Measurements from ENCODE around the gene HELZ2.
A peak's percentile ranks its signal among the peaks of the same experiment; 100 is the strongest.

HELZ2 gene

GRCh38 chr20:63598479-63599395 is 24.7 kb upstream of the HELZ2 start:
- DNase-seq (ENCODE audit: low spot score) (no peak), FAIRE-seq (no peak)

- DNase-seq (ENCODE audit: low spot score): no peak
- FAIRE-seq: no peak
These were observed 23.8 kb upstream of the HELZ2 start for GRCh38 chr20:63597651-63598478.

GRCh38 chr20:63596423-63596822 is 22.4 kb upstream of the HELZ2 start:
- no peak for FAIRE-seq
- no peak for DNase-seq (ENCODE audit: low spot score)

GRCh38 chr20:63595416-63596127 is 21.5 kb upstream of the HELZ2 start:
- FAIRE-seq: no peak
- no peak for DNase-seq (ENCODE audit: low spot score)

GRCh38 chr20:63594043-63594561 is 20.1 kb upstream of the HELZ2 start:
- no peak for DNase-seq (ENCODE audit: low spot score)
- no peak for FAIRE-seq

- DNase-seq (ENCODE audit: low spot score) (no peak), FAIRE-seq (no peak)
These were observed 18.6 kb upstream of the HELZ2 start for GRCh38 chr20:63592661-63593060.

- DNase-seq (ENCODE audit: low spot score): no peak
- FAIRE-seq: no peak
These were observed 17.8 kb upstream of the HELZ2 start for GRCh38 chr20:63591786-63592355.

GRCh38 chr20:63591147-63591533 is 17.1 kb upstream of the HELZ2 start:
- no peak for DNase-seq (ENCODE audit: low spot score)
- peak; percentile 95 for FAIRE-seq

- DNase-seq (ENCODE audit: low spot score) (no peak), FAIRE-seq (peak; percentile 23)
These were observed 16.4 kb upstream of the HELZ2 start for GRCh38 chr20:63590218-63591146.

GRCh38 chr20:63589261-63590217 is 15.5 kb upstream of the HELZ2 start:
- FAIRE-seq: no peak
- no peak for DNase-seq (ENCODE audit: low spot score)

- no peak for FAIRE-seq
- DNase-seq (ENCODE audit: low spot score): no peak
These were observed 14.6 kb upstream of the HELZ2 start for GRCh38 chr20:63588641-63589041.

- DNase-seq (ENCODE audit: low spot score): no peak
- no peak for FAIRE-seq
These were observed 13.9 kb upstream of the HELZ2 start for GRCh38 chr20:63587776-63588591.

- FAIRE-seq (no peak), DNase-seq (ENCODE audit: low spot score) (no peak)
These were observed 13.2 kb upstream of the HELZ2 start for GRCh38 chr20:63587256-63587655.

- no peak for DNase-seq (ENCODE audit: low spot score)
- no peak for FAIRE-seq
These were observed 12.8 kb upstream of the HELZ2 start for GRCh38 chr20:63586797-63587196.

- peak; percentile 69 for FAIRE-seq
- no peak for DNase-seq (ENCODE audit: low spot score)
These were observed 11.9 kb upstream of the HELZ2 start for GRCh38 chr20:63585616-63586565.

- DNase-seq (ENCODE audit: low spot score): no peak
- FAIRE-seq: no peak
These were observed 8.5 kb upstream of the HELZ2 start for GRCh38 chr20:63582382-63583063.

All from urothelium cell line (cell line).